NCI-H460 (cell line): ENCODE measurements around the gene SLC13A3. TPM values are rescaled to one million over a fixed set of nuclear protein-coding genes. Genes with fewer than 3 reads are reported as not detected.
A peak's percentile ranks its signal among the peaks of the same experiment; 100 is the strongest.

Source experiments
- DNase-seq: peaks from one replicate; pipeline ENCODE4 v3.0.0-alpha.2; 2016; ENCODE audit warnings: low read depth; ENCODE audit errors: extremely low read depth
- total RNA-seq: library from RNA; depleted of rRNA; stranded (reverse); fragments of >200 nt; shearing (Covaris generic); gene quantifications from 2 replicates; pipeline ENCODE4 v1.2.3, GENCODE V29; 2014

Gene SLC13A3
- total RNA-seq, 1 experiment from 2014 or later, result not detected

DNA sequence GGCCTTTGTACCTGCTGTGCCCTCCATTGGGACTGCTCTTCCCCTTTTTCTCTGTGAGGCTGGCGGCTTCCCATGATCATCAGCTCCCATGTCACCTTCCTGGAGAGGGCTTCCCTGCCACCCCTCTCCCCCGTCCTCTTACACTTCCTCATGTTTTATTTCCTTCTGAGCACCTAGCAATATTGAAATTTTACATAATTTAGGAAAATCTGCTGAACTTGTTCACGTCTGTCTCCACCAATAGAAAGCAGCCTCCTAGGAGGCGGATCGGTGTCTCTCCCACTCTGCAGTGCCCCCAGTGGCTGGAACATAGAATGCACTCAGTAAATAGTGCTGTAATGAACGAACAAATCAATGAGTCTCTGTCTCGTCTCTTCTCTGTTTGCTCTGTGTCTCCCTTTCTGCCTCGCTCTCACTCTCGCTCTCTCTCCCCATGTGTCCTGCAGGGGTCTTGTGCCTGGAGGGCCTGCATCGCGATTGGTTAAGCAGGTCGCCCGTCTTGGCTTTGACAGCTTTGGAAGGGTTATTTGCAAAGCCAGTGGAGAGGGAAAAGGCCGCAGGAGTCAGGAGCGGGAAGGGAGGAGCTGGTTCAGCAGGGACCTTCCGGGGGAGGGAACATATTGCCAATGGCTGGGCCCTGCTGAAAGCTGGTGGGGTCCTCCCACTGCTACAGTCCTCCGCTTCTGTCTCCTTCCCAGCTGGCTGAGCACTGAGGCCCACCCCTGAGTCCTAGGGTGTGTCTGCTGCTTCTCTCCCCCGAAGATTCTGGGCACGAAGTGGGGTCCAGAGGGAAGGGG lies 88.7 kb downstream of the SLC13A3 start:
- peak; percentile 66 for DNase-seq

- DNase-seq, result no peak
Observed at GRCh38 chr20:46562009-46562372, 89.3 kb downstream of the SLC13A3 start.

GRCh38 chr20:46559685-46560440 lies 91.4 kb downstream of the SLC13A3 start:
- DNase-seq, result no peak

- DNase-seq, result no peak
Observed at GRCh38 chr20:46559001-46559400, 92.3 kb downstream of the SLC13A3 start.

DNA sequence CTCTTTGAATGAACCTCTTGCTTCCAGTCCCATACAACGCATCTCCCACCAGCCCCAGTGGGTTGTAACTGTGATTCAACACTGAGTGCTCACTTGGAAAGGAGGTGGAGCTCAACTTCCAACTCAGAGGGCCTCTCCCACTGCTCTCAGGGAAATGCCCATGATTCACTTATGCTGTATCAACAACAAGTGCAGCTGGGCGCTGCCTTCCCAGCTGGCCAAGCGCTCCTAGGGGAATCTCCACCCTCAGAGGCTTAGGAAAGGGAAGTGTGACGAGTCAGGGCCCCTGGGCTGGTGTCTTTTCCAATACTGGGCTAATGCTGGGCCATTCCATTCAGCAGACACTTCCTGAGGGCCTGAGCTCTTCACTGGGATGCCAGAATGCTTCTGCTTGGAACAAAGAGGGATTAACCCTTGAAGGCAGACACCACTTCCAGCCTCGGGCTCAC lies 92.7 kb downstream of the SLC13A3 start:
- DNase-seq, result peak; percentile 16

GRCh38 chr20:46557231-46557956 lies 93.9 kb downstream of the SLC13A3 start:
- DNase-seq, result no peak

GRCh38 chr20:46555370-46555956 lies 95.8 kb downstream of the SLC13A3 start:
- DNase-seq, result no peak

DNA sequence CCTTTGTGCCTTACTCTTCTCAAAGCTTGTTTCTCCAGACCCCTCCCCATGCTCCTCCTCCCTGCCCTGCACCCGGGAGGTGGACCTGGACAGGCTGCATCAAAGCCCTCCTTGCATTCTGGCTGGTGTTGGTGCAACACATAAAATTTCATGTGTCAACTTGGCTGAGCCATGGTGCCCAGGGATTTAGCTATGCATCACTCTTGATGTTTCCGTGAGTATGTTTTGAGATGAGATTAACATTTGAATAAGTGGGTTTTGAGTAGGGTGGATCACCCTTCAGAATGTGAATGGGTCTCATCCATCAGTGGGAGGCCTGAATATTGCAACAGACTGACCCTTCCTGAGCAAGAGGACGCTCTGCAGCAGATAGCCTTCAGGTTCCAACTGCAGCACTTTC lies 96.4 kb downstream of the SLC13A3 start:
- DNase-seq, result no peak

DNA sequence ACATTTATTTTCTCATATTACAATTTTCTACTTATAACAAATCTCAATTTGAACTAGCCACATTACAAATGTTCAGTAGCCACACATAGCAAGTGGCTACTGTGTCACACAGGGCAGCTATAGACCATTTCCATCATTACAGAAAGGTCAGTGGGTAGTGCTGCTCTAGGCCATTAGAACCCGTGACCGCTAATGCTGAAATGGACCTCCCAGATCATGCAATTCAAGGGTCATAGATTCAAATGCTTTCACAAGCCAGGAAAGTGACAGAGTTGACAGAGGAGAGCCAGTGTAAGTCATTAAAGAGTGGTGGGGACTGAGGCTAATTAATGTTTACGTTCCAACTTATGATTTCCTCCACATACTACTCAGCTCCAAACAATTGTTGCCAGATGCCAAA lies 97.3 kb downstream of the SLC13A3 start:
- no peak for DNase-seq

- DNase-seq, result no peak
Observed at GRCh38 chr20:46552460-46553420, 98.5 kb downstream of the SLC13A3 start.

- no peak for DNase-seq
Observed at GRCh38 chr20:46551522-46552381, 99.5 kb downstream of the SLC13A3 start.

DNA sequence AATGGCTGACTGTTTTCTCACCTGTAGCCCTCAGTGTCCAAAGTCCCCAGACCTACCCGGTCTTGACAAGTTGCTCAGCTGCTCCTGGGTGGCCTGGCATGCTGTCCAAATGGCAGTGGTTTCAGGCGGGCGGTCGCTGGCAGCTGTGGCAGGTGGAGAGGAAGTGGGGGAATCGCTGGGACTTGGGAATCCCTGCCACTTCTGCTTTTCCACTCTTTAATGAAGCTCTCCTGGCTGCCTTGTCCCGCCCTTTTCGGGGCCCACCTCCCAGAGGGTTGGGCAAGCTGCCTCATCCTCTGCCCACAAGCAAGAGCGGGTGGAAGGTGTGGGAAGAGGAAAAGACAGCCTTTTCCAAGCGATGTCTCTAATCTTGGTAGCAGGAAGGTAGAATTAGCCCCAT lies 100.8 kb downstream of the SLC13A3 start, which contains the start of gene OCSTAMP:
Gene OCSTAMP (minus strand): TSS at position 194 of the 400 bp plus-strand sequence. CDS start 94 bp downstream, at position 100.
- no peak for DNase-seq

GRCh38 chr20:46549188-46549972 lies 101.9 kb downstream of the SLC13A3 start:
- no peak for DNase-seq

- DNase-seq, result no peak
Observed at GRCh38 chr20:46548688-46549087, 102.6 kb downstream of the SLC13A3 start.

GRCh38 chr20:46547995-46548394 lies 103.3 kb downstream of the SLC13A3 start:
- no peak for DNase-seq

DNA sequence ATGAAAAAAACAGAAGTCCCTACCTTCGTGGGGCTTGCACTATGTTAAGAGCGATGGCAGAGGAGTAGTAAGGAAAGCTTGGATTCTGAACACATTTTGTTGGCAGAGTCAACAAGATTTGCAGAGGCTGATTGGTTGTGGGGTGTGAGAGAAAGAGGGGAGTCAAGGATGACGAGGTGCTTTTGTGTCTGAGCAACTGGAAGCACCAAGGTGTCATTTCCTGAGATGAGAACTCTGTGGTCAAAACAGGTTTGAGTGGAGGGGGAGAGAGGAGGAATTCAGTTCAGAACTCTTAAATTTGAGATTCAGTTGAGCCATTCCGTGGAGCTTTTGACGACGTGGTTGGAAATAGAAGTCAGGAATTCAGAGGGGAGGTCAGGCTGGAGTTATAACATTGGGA lies 104.3 kb downstream of the SLC13A3 start:
- no peak for DNase-seq

GRCh38 chr20:46546298-46546697 lies 105.0 kb downstream of the SLC13A3 start:
- DNase-seq, result no peak

GRCh38 chr20:46545827-46546138 lies 105.5 kb downstream of the SLC13A3 start:
- DNase-seq, result no peak
